K562 (cell line): Measurements from ENCODE around the gene PCBP3. TPM values are rescaled to one million over a fixed set of nuclear protein-coding genes. Genes with fewer than 3 reads are reported as not detected.

Experiments
- CTBP1 ChIP-seq: fragments of 450-650 bp; IDR thresholded peaks from 2 replicates; pipeline ENCODE4 v1.6.1; 2016; ENCODE audit warnings: borderline replicate concordance
- GTF2A2 ChIP-seq: IDR thresholded peaks from 2 replicates; pipeline ENCODE4 v1.6.1; 2016; ENCODE audit warnings: mild to moderate bottlenecking, missing genetic modification characterization, missing compliant biosample characterization
- HCFC1 ChIP-seq: IDR thresholded peaks from 2 replicates; pipeline ENCODE4 v1.6.1; 2012; ENCODE audit warnings: low read depth, low read length, improper control_type of control experiment
- HDAC8 ChIP-seq: fragments of 450-650 bp; IDR thresholded peaks from 2 replicates; pipeline ENCODE4 v1.6.1; 2016; ENCODE audit warnings: mild to moderate bottlenecking, missing genetic modification characterization, moderate library complexity, missing compliant biosample characterization
- MTA3 ChIP-seq: fragments of 450-650 bp; formaldehyde crosslinking; IDR thresholded peaks from 2 replicates; pipeline ENCODE4 v1.6.1; 2017; ENCODE audit warnings: mild to moderate bottlenecking, borderline replicate concordance
- MYBL2 ChIP-seq, 2 experiments: fragments of 450-650 bp in 1 of 2; sonication (generic) in 1 of 2; formaldehyde crosslinking in 1 of 2; IDR thresholded peaks; 2 replicates each; pipeline versions ENCODE4 v1.6.1 to v1.8.1; 2017 to 2022; ENCODE audit warnings: borderline replicate concordance in 1 of 2, inconsistent platforms in 1 of 2, low read depth in 1 of 2, mild to moderate bottlenecking in 1 of 2, missing genetic modification reagents in 1 of 2, moderate library complexity in 1 of 2
- POLR3G ChIP-seq: IDR thresholded peaks from 2 replicates; pipeline ENCODE4 v1.6.1; 2011; ENCODE audit not compliant: insufficient read length, insufficient replicate concordance; ENCODE audit errors: extremely low read depth
- POU5F1 ChIP-seq: fragments of 150-350 bp; IDR thresholded peaks from 2 replicates; pipeline ENCODE4 v1.6.1; 2014; ENCODE audit warnings: borderline replicate concordance, low read length, low read depth, mild to moderate bottlenecking; ENCODE audit not compliant: partially characterized antibody
- SIX5 ChIP-seq, 2 experiments: IDR thresholded peaks; 2 replicates each; pipeline ENCODE4 v1.6.1; 2011; ENCODE audit warnings: low read length in 2 of 2, borderline replicate concordance in 1 of 2, low read depth in 1 of 2, mild to moderate bottlenecking in 1 of 2, moderate library complexity in 1 of 2; ENCODE audit not compliant: insufficient read depth in 1 of 2
- TCFL5 ChIP-seq: fragments of 250-450 bp; sonication (Bioruptor Pico); conservative IDR thresholded peaks from 2 replicates; pipeline ENCODE4 v1.6.1; 2021; ENCODE audit warnings: mild to moderate bottlenecking, moderate library complexity, matching md5 sums
- ZNF224 ChIP-seq: sonication (generic); formaldehyde crosslinking; IDR thresholded peaks from 2 replicates; pipeline ENCODE4 v1.8.0; 2022; ENCODE audit warnings: mild to moderate bottlenecking, missing genetic modification reagents
- ZNF764 ChIP-seq: fragments of 250-450 bp; sonication (Bioruptor Pico); IDR thresholded peaks from 2 replicates; pipeline ENCODE4 v1.4.0; 2020; ENCODE audit warnings: low read depth, mild to moderate bottlenecking, moderate library complexity
- ZZZ3 ChIP-seq: fragments of 450-650 bp; IDR thresholded peaks from 2 replicates; pipeline ENCODE4 v1.6.1; 2016; ENCODE audit warnings: antibody characterized with exemption, mild to moderate bottlenecking, moderate library complexity
- polyA plus RNA-seq, 8 experiments: library from polyadenylated mRNA; depleted of rRNA in 4 of 8; stranded (reverse) in 5 of 8; unstranded in 3 of 8; fragments of >200 nt; fragmentation: Nextera tagmentation in 2 of 8; fragmentation: Illumina TruSeq in 1 of 8; extraction: Ambion mirVana in 2 of 8; extraction: Trizol in 1 of 8; gene quantifications; 2 replicates each; pipeline versions ENCODE4 v1.2.1 to v1.2.3, GENCODE V29; 2011 to 2014; ENCODE audit warnings: inconsistent platforms in 1 of 8, missing spikeins in 1 of 8
- total RNA-seq, 7 experiments: library from RNA; depleted of rRNA in 6 of 7; stranded (reverse); fragments of >200 nt in 6 of 7; fragmentation: Illumina TruSeq in 2 of 7; extraction: Trizol in 2 of 7; gene quantifications; 2 replicates each; pipeline versions ENCODE4 v1.2.1 to v1.2.3, GENCODE V29; 2011 to 2021; ENCODE audit warnings: low replicate concordance in 1 of 7
- TF ChIP-seq, protein P1 (sequence below), 2 experiments: IDR thresholded peaks in 1 of 2; conservative IDR thresholded peaks in 1 of 2; 2 replicates each; pipeline ENCODE4 v1.6.1; 2016; ENCODE audit warnings: low read depth in 2 of 2, mild to moderate bottlenecking in 1 of 2, missing compliant biosample characterization in 1 of 2, missing genetic modification characterization in 1 of 2, moderate library complexity in 1 of 2

PCBP3 gene
- total and polyA plus RNA-seq, 9 of the 15 experiments (the other 6 are each of a cell fraction or from before 2014, with no cell fraction given): 0.18 TPM; not detected in 8

DNA sequence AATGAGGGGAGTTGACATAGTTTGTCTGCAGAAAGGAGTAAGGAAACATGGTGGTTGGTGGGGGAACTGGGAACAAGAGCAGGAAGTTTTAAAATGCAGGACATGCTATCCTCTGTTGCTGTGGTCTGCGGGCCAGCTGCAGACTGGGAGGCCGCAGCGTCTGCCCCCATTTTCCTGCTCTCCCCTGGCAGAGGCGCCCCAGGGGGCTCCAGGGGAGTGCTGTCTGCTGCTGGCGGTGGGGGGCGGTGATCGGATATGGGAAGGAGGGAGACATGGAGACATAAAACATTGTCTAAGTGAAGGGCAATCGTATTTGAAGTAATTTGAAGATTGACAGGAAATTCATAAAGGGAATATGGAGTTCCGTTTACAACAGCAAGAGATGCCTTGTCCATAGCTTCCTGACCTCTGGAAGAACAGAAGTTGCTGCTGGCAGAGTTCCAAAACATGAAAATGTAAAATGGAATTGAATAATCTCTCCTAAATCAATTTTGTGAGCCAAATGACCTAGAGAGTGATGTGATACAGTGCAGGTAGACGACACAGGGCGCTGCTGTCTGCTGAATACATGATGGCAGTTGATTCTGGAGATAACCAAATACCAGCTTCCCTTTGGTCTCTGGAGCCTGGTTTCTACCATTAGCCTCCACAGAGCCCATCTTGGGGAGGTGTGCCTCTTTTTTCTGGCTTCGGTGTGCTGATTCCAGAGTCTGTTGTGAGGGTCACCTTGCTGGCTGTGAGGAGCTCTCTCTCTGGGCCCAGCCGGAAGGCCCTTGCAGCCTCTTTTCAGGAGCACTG, 61.0 kb downstream of the PCBP3 start (continued):
- TF ChIP-seq, protein P1, sequence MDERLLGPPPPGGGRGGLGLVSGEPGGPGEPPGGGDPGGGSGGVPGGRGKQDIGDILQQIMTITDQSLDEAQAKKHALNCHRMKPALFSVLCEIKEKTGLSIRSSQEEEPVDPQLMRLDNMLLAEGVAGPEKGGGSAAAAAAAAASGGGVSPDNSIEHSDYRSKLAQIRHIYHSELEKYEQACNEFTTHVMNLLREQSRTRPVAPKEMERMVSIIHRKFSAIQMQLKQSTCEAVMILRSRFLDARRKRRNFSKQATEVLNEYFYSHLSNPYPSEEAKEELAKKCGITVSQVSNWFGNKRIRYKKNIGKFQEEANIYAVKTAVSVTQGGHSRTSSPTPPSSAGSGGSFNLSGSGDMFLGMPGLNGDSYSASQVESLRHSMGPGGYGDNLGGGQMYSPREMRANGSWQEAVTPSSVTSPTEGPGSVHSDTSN (CRISPR knock-in tag; IDR thresholded peaks at IDR 0.05; ENCODE audit: low read depth): no peak
- TF ChIP-seq, protein P1 (tag; conservative IDR thresholded peaks at IDR 0.05; ENCODE audit: low read depth): no peak
- TF ChIP-seq TCFL5 (CRISPR knock-in tag) (no peak), SIX5 (IDR thresholded peaks at IDR 0.05; ENCODE audit: borderline replicate concordance in 1 of 2, insufficient read depth in 1 of 2, low read depth in 1 of 2, low read length in 2 of 2) (no peak), MYBL2 (IDR thresholded peaks at IDR 0.05; ENCODE audit: low read depth) (no peak), MYBL2 (CRISPR knock-in tag; IDR thresholded peaks at IDR 0.05; ENCODE audit: borderline replicate concordance) (no peak), CTBP1 (no peak), MTA3 (no peak), GTF2A2 (tag) (no peak), HDAC8 (tag) (no peak), HCFC1 (no peak), ZZZ3 (no peak), POU5F1 (no peak), ZNF764 (CRISPR knock-in tag) (no peak), ZNF224 (CRISPR knock-in tag) (no peak), POLR3G (no peak)
